Measurements from ENCODE around the gene LATS1. TPM values are rescaled to one million over a fixed set of nuclear protein-coding genes. Genes with fewer than 3 reads are reported as not detected.

LATS1 gene
- total RNA-seq (ENCODE audit: low replicate concordance) = 2.9 and 5.0 TPM in 2 replicates

GRCh38 chr6:149717588-149718458 lies at the start of gene LATS1:
Gene LATS1 (minus strand): TSS chr6:149718101. CDS start chr6:149702126, 15,975 bp downstream.

GRCh38 chr6:149749594-149750135 lies 31.8 kb upstream of the LATS1 start, which contains the start of gene PCMT1:
Gene PCMT1 (plus strand): TSS chr6:149749741. CDS start chr6:149749902, 161 bp downstream.

GRCh38 chr6:149746147-149746946 lies 28.4 kb upstream of the LATS1 start, which contains the start of gene NUP43:
Gene NUP43 (minus strand): TSS chr6:149746529. CDS start chr6:149746495, 34 bp downstream.

GRCh38 chr6:149648148-149649145 lies 69.5 kb downstream of the LATS1 start, which contains the start of gene KATNA1:
Gene KATNA1 (minus strand): TSS chr6:149648714. CDS start chr6:149638547, 10,167 bp downstream.

Other genes with a start within 250 kb of the LATS1 start
- 0.23 TPM in 1 of 2 replicates, not detected in the other for gene ZC3H12D, start 233.1 kb downstream of the LATS1 start, total RNA-seq (ENCODE audit: low replicate concordance)
- 13.9 and 24.8 TPM in 2 replicates for gene PPIL4, start 172.1 kb downstream of the LATS1 start, total RNA-seq (ENCODE audit: low replicate concordance)
- 32.9 and 52.8 TPM in 2 replicates for gene GINM1, start 151.7 kb downstream of the LATS1 start, total RNA-seq (ENCODE audit: low replicate concordance)
- 23.9 and 32.2 TPM in 2 replicates for gene KATNA1, start 69.4 kb downstream of the LATS1 start, total RNA-seq (ENCODE audit: low replicate concordance)
- gene NUP43, start 28.4 kb upstream of the LATS1 start, total RNA-seq (ENCODE audit: low replicate concordance) = 11.3 and 17.8 TPM in 2 replicates
- 104 and 114 TPM in 2 replicates for gene PCMT1, start 31.6 kb upstream of the LATS1 start, total RNA-seq (ENCODE audit: low replicate concordance)
- gene LRP11, start 146.3 kb upstream of the LATS1 start, total RNA-seq (ENCODE audit: low replicate concordance) = 28.8 and 44.4 TPM in 2 replicates
- 0.15 and 0.47 TPM in 2 replicates for gene RAET1E, start 180.0 kb upstream of the LATS1 start, total RNA-seq (ENCODE audit: low replicate concordance)
- gene RAET1G, start 205.0 kb upstream of the LATS1 start, total RNA-seq (ENCODE audit: low replicate concordance) = 0.23 and 3.3 TPM in 2 replicates
- 1.9 and 7.7 TPM in 2 replicates for gene ULBP2, start 223.9 kb upstream of the LATS1 start, total RNA-seq (ENCODE audit: low replicate concordance)
- 0.30 TPM in 1 of 2 replicates, not detected in the other for gene ULBP1, start 245.8 kb upstream of the LATS1 start, total RNA-seq (ENCODE audit: low replicate concordance)